WTC11 (cell line): ENCODE results near the gene FXYD6. TPM values are rescaled to one million over a fixed set of nuclear protein-coding genes. Genes with fewer than 3 reads are reported as not detected.

Experiments used
- ATAC-seq: fragments of 200-7000 bp; cut with Tn5 transposase; 2 replicates; pipeline ENCODE4 v1.10.0; 2021; ENCODE audit warnings: mild to moderate bottlenecking, moderate library complexity
- CTCF ChIA-PET: fragments of 300-600 bp; sonication (Branson Sonifier 250); formaldehyde crosslinking; loops from one replicate; lab custom pipeline; 2021; ENCODE audit warnings: antibody characterized with exemption; lab: Charles Lee
- POLR2A ChIA-PET: fragments of 350-600 bp; sonication (Branson Sonifier 250); formaldehyde crosslinking; loops from one replicate; lab custom pipeline; 2021; ENCODE audit warnings: antibody characterized with exemption; lab: Charles Lee
- DNase-seq: peaks from one replicate; pipeline ENCODE4 v3.0.0; 2021; ENCODE audit warnings: low spot score
- H3K27ac Mint-ChIP-seq: 2 replicates; pipeline ENCODE4 v1.8.0; 2021; ENCODE audit warnings: mixed read lengths
- H3K27me3 Mint-ChIP-seq: 2 replicates; pipeline ENCODE4 v1.8.0; 2021; ENCODE audit warnings: low read depth, mild to moderate bottlenecking, moderate library complexity, mixed read lengths
- H3K36me3 Mint-ChIP-seq: 2 replicates; pipeline ENCODE4 v1.8.0; 2021; ENCODE audit warnings: mixed read lengths
- H3K4me1 Mint-ChIP-seq: 2 replicates; pipeline ENCODE4 v1.8.0; 2022; ENCODE audit warnings: mixed read lengths
- H3K4me3 Mint-ChIP-seq: 2 replicates; pipeline ENCODE4 v1.8.0; 2021; ENCODE audit warnings: mild to moderate bottlenecking, moderate library complexity, mixed read lengths
- H3K9me3 Mint-ChIP-seq: 2 replicates; pipeline ENCODE4 v1.8.0; 2021; ENCODE audit warnings: mixed read lengths
- E2F5 ChIP-seq: sonication (generic); formaldehyde crosslinking; IDR thresholded peaks from 2 replicates; pipeline ENCODE4 v1.8.1; 2022; ENCODE audit warnings: mild to moderate bottlenecking, moderate library complexity, missing genetic modification reagents
- FOXJ3 ChIP-seq: sonication (generic); formaldehyde crosslinking; IDR thresholded peaks from 2 replicates; pipeline ENCODE4 v1.9.0; 2021; ENCODE audit warnings: missing genetic modification reagents, mild to moderate bottlenecking, borderline replicate concordance
- IRF2 ChIP-seq: sonication (generic); formaldehyde crosslinking; IDR thresholded peaks from 2 replicates; pipeline ENCODE4 v1.8.0; 2022; ENCODE audit warnings: low read depth, missing genetic modification reagents, borderline replicate concordance
- JUN ChIP-seq: sonication (generic); formaldehyde crosslinking; IDR thresholded peaks from 2 replicates; pipeline ENCODE4 v1.8.0; 2023; ENCODE audit warnings: mild to moderate bottlenecking, missing genetic modification reagents
- OVOL2 ChIP-seq: fragments of 250-450 bp; sonication (Bioruptor Pico); IDR thresholded peaks from 2 replicates; pipeline ENCODE4 v1.9.0; 2021; ENCODE audit warnings: mild to moderate bottlenecking, borderline replicate concordance
- PREB ChIP-seq: sonication (generic); formaldehyde crosslinking; IDR thresholded peaks from 2 replicates; pipeline ENCODE4 v1.8.1; 2022; ENCODE audit warnings: mild to moderate bottlenecking, missing genetic modification reagents, moderate library complexity, borderline replicate concordance
- PRRX2 ChIP-seq: fragments of 250-450 bp; sonication (Bioruptor Pico); IDR thresholded peaks from 2 replicates; pipeline ENCODE4 v1.8.0; 2021; ENCODE audit warnings: mild to moderate bottlenecking
- RELA ChIP-seq: sonication (generic); formaldehyde crosslinking; IDR thresholded peaks from 2 replicates; pipeline ENCODE4 v1.8.1; 2022; ENCODE audit warnings: missing genetic modification reagents, mild to moderate bottlenecking, borderline replicate concordance
- SMAD3 ChIP-seq: sonication (generic); formaldehyde crosslinking; IDR thresholded peaks from 2 replicates; pipeline ENCODE4 v1.8.0; 2022; ENCODE audit warnings: missing genetic modification reagents, mild to moderate bottlenecking, borderline replicate concordance
- ZBTB21 ChIP-seq: sonication (generic); formaldehyde crosslinking; IDR thresholded peaks from 2 replicates; pipeline ENCODE4 v1.8.1; 2023; ENCODE audit warnings: mild to moderate bottlenecking, missing genetic modification reagents, borderline replicate concordance
- ZMAT4 ChIP-seq: fragments of 250-450 bp; sonication (Bioruptor Pico); IDR thresholded peaks from 2 replicates; pipeline ENCODE4 v1.9.0; 2021; ENCODE audit warnings: mild to moderate bottlenecking
- ZNF219 ChIP-seq: sonication (generic); formaldehyde crosslinking; IDR thresholded peaks from 2 replicates; pipeline ENCODE4 v1.8.0; 2023; ENCODE audit warnings: missing genetic modification reagents, mild to moderate bottlenecking, borderline replicate concordance
- ZNF425 ChIP-seq: fragments of 250-450 bp; sonication (Bioruptor Pico); conservative IDR thresholded peaks from 2 replicates; pipeline ENCODE4 v1.9.0; 2021; ENCODE audit warnings: mild to moderate bottlenecking
- total RNA-seq: library from RNA; stranded (reverse); gene quantifications from 3 replicates; pipeline ENCODE4 v1.2.3, GENCODE V29; 2021
- TF ChIP-seq, protein P1 (sequence below): sonication (generic); formaldehyde crosslinking; IDR thresholded peaks from 2 replicates; pipeline ENCODE4 v1.8.1; 2023; ENCODE audit warnings: mild to moderate bottlenecking, moderate library complexity, missing genetic modification reagents
- TF ChIP-seq, protein P2 (sequence below): fragments of 250-450 bp; sonication (Bioruptor Pico); IDR thresholded peaks from 2 replicates; pipeline ENCODE4 v2.1.2; 2022; ENCODE audit warnings: mild to moderate bottlenecking, moderate library complexity
- TF ChIP-seq, protein P3 (sequence below): sonication (generic); formaldehyde crosslinking; IDR thresholded peaks from 2 replicates; pipeline ENCODE4 v1.8.0; 2023; ENCODE audit warnings: mild to moderate bottlenecking, missing genetic modification reagents
- TF ChIP-seq, protein P4 (sequence below): sonication (generic); formaldehyde crosslinking; IDR thresholded peaks from 2 replicates; pipeline ENCODE4 v1.8.0; 2022; ENCODE audit warnings: mild to moderate bottlenecking, missing genetic modification reagents
- TF ChIP-seq, protein P5 (sequence below): fragments of 250-450 bp; sonication (Bioruptor Pico); IDR thresholded peaks from 2 replicates; pipeline ENCODE4 v1.8.0; 2021; ENCODE audit warnings: mild to moderate bottlenecking

The FXYD6 gene
- total RNA-seq, 1 experiment from 2014 or later = 26.2 TPM

GRCh38 chr11:117887431-117888138, 11.1 kb upstream of the FXYD6 start (continued):
- TF ChIP-seq ZBTB21 (CRISPR knock-in tag) = no peak
- no peak for TF ChIP-seq PRRX2 (CRISPR knock-in tag)
- no peak for TF ChIP-seq FOXJ3 (CRISPR knock-in tag)
- TF ChIP-seq E2F5 (CRISPR knock-in tag) = no peak
- TF ChIP-seq ZNF219 (CRISPR knock-in tag) = no peak
- TF ChIP-seq, all 79 proteins: peak for 0

GRCh38 chr11:117885777-117886176, 9.3 kb upstream of the FXYD6 start:
- Mint-ChIP-seq H3K27ac (no peak overlapping the region), H3K4me1 (peaks cover 19% of the 10 kb centered on the region)
- ATAC-seq = no peak

More at GRCh38 chr11:117885777-117886176, 9.3 kb upstream of the FXYD6 start:
- peaks cover 8% of the 10 kb centered on the region for H3K27me3 Mint-ChIP-seq
- no peak for DNase-seq
- H3K4me3 Mint-ChIP-seq = no peak overlapping the region
- CTCF ChIA-PET = interaction anchor here (0.7 to 1.1 kb wide), 3 partner anchors 9 to 22 kb away, joined by 3 to 4 read pairs (median 3); partner anchors contain the start of gene FXYD6
- POLR2A ChIA-PET = no interaction called here
- H3K9me3 Mint-ChIP-seq = peaks cover 3% of the 10 kb centered on the region; the same call in 1 of the 2 replicates
- TF ChIP-seq FOXJ3 (CRISPR knock-in tag) (no peak), ZMAT4 (no peak), PREB (CRISPR knock-in tag) (no peak), IRF2 (no peak), JUN (CRISPR knock-in tag) (no peak), RELA (CRISPR knock-in tag) (no peak), ZBTB21 (CRISPR knock-in tag) (no peak), SMAD3 (CRISPR knock-in tag) (no peak), ZNF425 (CRISPR knock-in tag) (no peak), OVOL2 (CRISPR knock-in tag) (no peak)
- TF ChIP-seq, protein P1, sequence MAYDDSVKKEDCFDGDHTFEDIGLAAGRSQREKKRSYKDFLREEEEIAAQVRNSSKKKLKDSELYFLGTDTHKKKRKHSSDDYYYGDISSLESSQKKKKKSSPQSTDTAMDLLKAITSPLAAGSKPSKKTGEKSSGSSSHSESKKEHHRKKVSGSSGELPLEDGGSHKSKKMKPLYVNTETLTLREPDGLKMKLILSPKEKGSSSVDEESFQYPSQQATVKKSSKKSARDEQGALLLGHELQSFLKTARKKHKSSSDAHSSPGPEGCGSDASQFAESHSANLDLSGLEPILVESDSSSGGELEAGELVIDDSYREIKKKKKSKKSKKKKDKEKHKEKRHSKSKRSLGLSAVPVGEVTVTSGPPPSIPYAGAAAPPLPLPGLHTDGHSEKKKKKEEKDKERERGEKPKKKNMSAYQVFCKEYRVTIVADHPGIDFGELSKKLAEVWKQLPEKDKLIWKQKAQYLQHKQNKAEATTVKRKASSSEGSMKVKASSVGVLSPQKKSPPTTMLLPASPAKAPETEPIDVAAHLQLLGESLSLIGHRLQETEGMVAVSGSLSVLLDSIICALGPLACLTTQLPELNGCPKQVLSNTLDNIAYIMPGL = no peak
- TF ChIP-seq, protein P2, sequence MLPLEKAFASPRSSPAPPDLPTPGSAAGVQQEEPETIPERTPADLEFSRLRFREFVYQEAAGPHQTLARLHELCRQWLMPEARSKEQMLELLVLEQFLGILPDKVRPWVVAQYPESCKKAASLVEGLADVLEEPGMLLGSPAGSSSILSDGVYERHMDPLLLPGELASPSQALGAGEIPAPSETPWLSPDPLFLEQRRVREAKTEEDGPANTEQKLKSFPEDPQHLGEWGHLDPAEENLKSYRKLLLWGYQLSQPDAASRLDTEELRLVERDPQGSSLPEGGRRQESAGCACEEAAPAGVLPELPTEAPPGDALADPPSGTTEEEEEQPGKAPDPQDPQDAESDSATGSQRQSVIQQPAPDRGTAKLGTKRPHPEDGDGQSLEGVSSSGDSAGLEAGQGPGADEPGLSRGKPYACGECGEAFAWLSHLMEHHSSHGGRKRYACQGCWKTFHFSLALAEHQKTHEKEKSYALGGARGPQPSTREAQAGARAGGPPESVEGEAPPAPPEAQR = no peak
- TF ChIP-seq, protein P3, sequence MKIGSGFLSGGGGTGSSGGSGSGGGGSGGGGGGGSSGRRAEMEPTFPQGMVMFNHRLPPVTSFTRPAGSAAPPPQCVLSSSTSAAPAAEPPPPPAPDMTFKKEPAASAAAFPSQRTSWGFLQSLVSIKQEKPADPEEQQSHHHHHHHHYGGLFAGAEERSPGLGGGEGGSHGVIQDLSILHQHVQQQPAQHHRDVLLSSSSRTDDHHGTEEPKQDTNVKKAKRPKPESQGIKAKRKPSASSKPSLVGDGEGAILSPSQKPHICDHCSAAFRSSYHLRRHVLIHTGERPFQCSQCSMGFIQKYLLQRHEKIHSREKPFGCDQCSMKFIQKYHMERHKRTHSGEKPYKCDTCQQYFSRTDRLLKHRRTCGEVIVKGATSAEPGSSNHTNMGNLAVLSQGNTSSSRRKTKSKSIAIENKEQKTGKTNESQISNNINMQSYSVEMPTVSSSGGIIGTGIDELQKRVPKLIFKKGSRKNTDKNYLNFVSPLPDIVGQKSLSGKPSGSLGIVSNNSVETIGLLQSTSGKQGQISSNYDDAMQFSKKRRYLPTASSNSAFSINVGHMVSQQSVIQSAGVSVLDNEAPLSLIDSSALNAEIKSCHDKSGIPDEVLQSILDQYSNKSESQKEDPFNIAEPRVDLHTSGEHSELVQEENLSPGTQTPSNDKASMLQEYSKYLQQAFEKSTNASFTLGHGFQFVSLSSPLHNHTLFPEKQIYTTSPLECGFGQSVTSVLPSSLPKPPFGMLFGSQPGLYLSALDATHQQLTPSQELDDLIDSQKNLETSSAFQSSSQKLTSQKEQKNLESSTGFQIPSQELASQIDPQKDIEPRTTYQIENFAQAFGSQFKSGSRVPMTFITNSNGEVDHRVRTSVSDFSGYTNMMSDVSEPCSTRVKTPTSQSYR (CRISPR knock-in tag) = no peak
- TF ChIP-seq, protein P4, sequence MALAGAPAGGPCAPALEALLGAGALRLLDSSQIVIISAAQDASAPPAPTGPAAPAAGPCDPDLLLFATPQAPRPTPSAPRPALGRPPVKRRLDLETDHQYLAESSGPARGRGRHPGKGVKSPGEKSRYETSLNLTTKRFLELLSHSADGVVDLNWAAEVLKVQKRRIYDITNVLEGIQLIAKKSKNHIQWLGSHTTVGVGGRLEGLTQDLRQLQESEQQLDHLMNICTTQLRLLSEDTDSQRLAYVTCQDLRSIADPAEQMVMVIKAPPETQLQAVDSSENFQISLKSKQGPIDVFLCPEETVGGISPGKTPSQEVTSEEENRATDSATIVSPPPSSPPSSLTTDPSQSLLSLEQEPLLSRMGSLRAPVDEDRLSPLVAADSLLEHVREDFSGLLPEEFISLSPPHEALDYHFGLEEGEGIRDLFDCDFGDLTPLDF (CRISPR knock-in tag) = no peak
- TF ChIP-seq, protein P5, sequence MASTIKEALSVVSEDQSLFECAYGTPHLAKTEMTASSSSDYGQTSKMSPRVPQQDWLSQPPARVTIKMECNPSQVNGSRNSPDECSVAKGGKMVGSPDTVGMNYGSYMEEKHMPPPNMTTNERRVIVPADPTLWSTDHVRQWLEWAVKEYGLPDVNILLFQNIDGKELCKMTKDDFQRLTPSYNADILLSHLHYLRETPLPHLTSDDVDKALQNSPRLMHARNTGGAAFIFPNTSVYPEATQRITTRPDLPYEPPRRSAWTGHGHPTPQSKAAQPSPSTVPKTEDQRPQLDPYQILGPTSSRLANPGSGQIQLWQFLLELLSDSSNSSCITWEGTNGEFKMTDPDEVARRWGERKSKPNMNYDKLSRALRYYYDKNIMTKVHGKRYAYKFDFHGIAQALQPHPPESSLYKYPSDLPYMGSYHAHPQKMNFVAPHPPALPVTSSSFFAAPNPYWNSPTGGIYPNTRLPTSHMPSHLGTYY (CRISPR knock-in tag) = no peak
- no peaks in the 10 kb centered on the region for H3K36me3 Mint-ChIP-seq
